ENCODE results near the gene CCNF. TPM values are rescaled to one million over a fixed set of nuclear protein-coding genes. Genes with fewer than 3 reads are reported as not detected.

Gene CCNF
- polyA plus RNA-seq, 2 of the 4 experiments (the other 2 are of a cell fraction), result 6.5 to 14.4 TPM

- TF ChIP-seq MAX (IDR thresholded peaks at IDR 0.05), result peak; percentile 70
- no peak for TF ChIP-seq JUNB (IDR thresholded peaks at IDR 0.05)
- no peak for TF ChIP-seq ESRRA (IDR thresholded peaks at IDR 0.05; ENCODE audit: borderline replicate concordance, low read length)
- no peak for TF ChIP-seq USF2 (IDR thresholded peaks at IDR 0.05)
- TF ChIP-seq EHF (CRISPR knock-in tag; IDR thresholded peaks at IDR 0.05), result no peak
- no peak for TF ChIP-seq ZFP36 (IDR thresholded peaks at IDR 0.05; ENCODE audit: borderline replicate concordance, partially characterized antibody)
- no peak for TF ChIP-seq TFCP2L1 (CRISPR knock-in tag; IDR thresholded peaks at IDR 0.05)
- TF ChIP-seq HDAC2 (IDR thresholded peaks at IDR 0.05), result no peak; the same call in 1 of the 2 replicates
- TF ChIP-seq RCOR1 (IDR thresholded peaks at IDR 0.05; ENCODE audit: low read depth, low read length), result no peak
- no peak for TF ChIP-seq KDM5A (IDR thresholded peaks at IDR 0.05)
- no peak for TF ChIP-seq ELK1 (IDR thresholded peaks at IDR 0.05; ENCODE audit: low read depth, low read length)
- no peak for TF ChIP-seq HES2 (IDR thresholded peaks at IDR 0.05)
- no peak for TF ChIP-seq BHLHE40 (IDR thresholded peaks at IDR 0.05; ENCODE audit: low read depth, low read length)
- TF ChIP-seq SMC3 (IDR thresholded peaks at IDR 0.05), result no peak
- TF ChIP-seq CHD4 (IDR thresholded peaks at IDR 0.05; ENCODE audit: borderline replicate concordance), result no peak
- TF ChIP-seq ZC3H11A (IDR thresholded peaks at IDR 0.05), result no peak
- no peak for TF ChIP-seq MAFK (IDR thresholded peaks at IDR 0.05; ENCODE audit: partially characterized antibody)
- 0 out of 3 replicates have a peak, but pooled peaks have one; percentile 52 for TF ChIP-seq BCL3 (IDR thresholded peaks at IDR 0.05)
- TF ChIP-seq POLR2A (IDR thresholded peaks at IDR 0.05; ENCODE audit: low read length), result peak; percentile 46
- TF ChIP-seq FOSB (CRISPR knock-in tag; IDR thresholded peaks at IDR 0.05), result no peak
- no peak for TF ChIP-seq ATOH8 (CRISPR knock-in tag; IDR thresholded peaks at IDR 0.05; ENCODE audit: low read depth)
Observed at GRCh38 chr16:2473999-2474876, 45.0 kb downstream of the CCNF start (continued).

GRCh38 chr16:2474877-2475412 is 45.7 kb downstream of the CCNF start, which contains the start of gene TBC1D24:
TBC1D24 (plus strand) TSS chr16:2475127; CDS start chr16:2496149, 21,022 bp downstream.
- H3K4me3 ChIP-seq, result peak within 1 kb of the TSS; percentile 98
- DNase-seq (ENCODE audit: low read depth in 1 of 2, low spot score in 1 of 2) (peak; percentile 78 to 97), FAIRE-seq (no peak), ATAC-seq (peak; percentile 66 to 87)
- POLR2A ChIA-PET, result interaction anchor here (0.6 to 1.9 kb wide), 5 partner anchors 11 to 319 kb away, joined by 3 to 9 read pairs (median 3); partner anchors contain the start of genes CCNF, TEDC2 and TRAF7
- peak within 1 kb of the TSS; percentile 97 to 99 for H3K27ac ChIP-seq
- peak within 1 kb of the TSS; percentile 100 for H3K4me2 ChIP-seq
- CTCF ChIA-PET, result interaction anchor here (1.0 to 2.8 kb wide), 9 partner anchors 12 to 335 kb away, joined by 3 to 17 read pairs (median 3); partner anchors contain the start of genes ABCA3 and TEDC2
- no CpG with 5 or more reads among the region's 77 CpGs for WGBS (ENCODE audit: missing lambda C conversion rate)
- no peak for TF ChIP-seq ATOH8 (CRISPR knock-in tag; IDR thresholded peaks at IDR 0.05; ENCODE audit: low read depth)
- no peak for TF ChIP-seq PBX3 (IDR thresholded peaks at IDR 0.05)
- TF ChIP-seq PHF8 (IDR thresholded peaks at IDR 0.05; ENCODE audit: borderline replicate concordance, low read depth), result 0 out of 2 replicates have a peak, but pooled peaks have one; percentile 3
- TF ChIP-seq JUN (IDR thresholded peaks at IDR 0.05), result peak in 1 of 2 experiments; percentile 73; a peak in 2 of 5 replicates
- TF ChIP-seq EHF (CRISPR knock-in tag; IDR thresholded peaks at IDR 0.05), result no peak
- TF ChIP-seq CTCF (IDR thresholded peaks at IDR 0.05), result no peak
- no peak for TF ChIP-seq TP53 (CRISPR knock-in tag; IDR thresholded peaks at IDR 0.05)
- TF ChIP-seq RCOR1 (IDR thresholded peaks at IDR 0.05; ENCODE audit: low read depth, low read length), result no peak
- peak; percentile 91 for TF ChIP-seq POLR2A (IDR thresholded peaks at IDR 0.05; ENCODE audit: low read length)
- 0 out of 2 replicates have a peak, but pooled peaks have one; percentile 36 for TF ChIP-seq BHLHE40 (IDR thresholded peaks at IDR 0.05; ENCODE audit: low read depth, low read length)
- peak; percentile 59; the same call in 1 of the 3 replicates for TF ChIP-seq BCL3 (IDR thresholded peaks at IDR 0.05)
- H3K9me3 ChIP-seq, result no peaks in the 10 kb centered on the region
- peaks cover 25% of the 10 kb centered on the region for H3K4me1 ChIP-seq
